K562 (cell line): ENCODE data around the gene NPEPL1. TPM values are rescaled to one million over a fixed set of nuclear protein-coding genes. Genes with fewer than 3 reads are reported as not detected.

Experiments used
- ATAC-seq: fragments of 200-7000 bp; cut with Tn5 transposase; 3 replicates; pipeline ENCODE4 v1.9.1; 2020; ENCODE audit warnings: moderate library complexity
- BruUV-seq: library from RNA; stranded (reverse); fragments of 400-500 nt; replicated peaks from 2 replicates; lab custom pipeline; 2021; lab: Mats Ljungman, UMichigan
- CTCF ChIA-PET: fragments of 300-600 bp; formaldehyde crosslinking; extraction: SDS; loops from one replicate; lab custom pipeline; 2021; ENCODE audit warnings: low intra/inter-chr PET ratio; lab: Yijun Ruan, JAX
- POLR2A ChIA-PET: fragments of 300-600, 350-650 bp; sonication (Branson Sonifier 250); formaldehyde crosslinking; extraction: SDS; loops from one replicate; lab custom pipeline; 2021; ENCODE audit warnings: antibody characterized with exemption, inconsistent platforms; lab: Yijun Ruan, JAX
- DNase-seq, 4 experiments: peaks; one replicate each; pipeline versions ENCODE4 v3.0.0 to v3.0.0-alpha.2; 2011 to 2018; ENCODE audit warnings: low spot score in 3 of 4, mixed read lengths in 3 of 4; ENCODE audit errors: extremely low read depth in 1 of 4
- FAIRE-seq: peaks from 2 replicates; lab custom pipeline; 2011; peaks lifted over from hg19 to GRCh38; lab: Jason Lieb, UNC
- H2AFZ ChIP-seq: 2 replicates; pipeline ENCODE4 v1.6.0; 2011; ENCODE audit warnings: low read depth, low read length, control low read depth, inconsistent platforms
- H3K27ac ChIP-seq: fragments of 200-600 bp; 3 replicates; pipeline ENCODE4 v1.8.0; 2011; ENCODE audit warnings: low read depth, mild to moderate bottlenecking, control low read depth, inconsistent platforms, low read length, moderate library complexity, mixed read lengths; ENCODE audit errors: extremely low read depth
- H3K27me3 ChIP-seq, 2 experiments: fragments of 300-600 bp in 1 of 2; 2 replicates in 1 of 2; 3 replicates in 1 of 2; pipeline versions ENCODE4 v1.6.0 to v1.8.0; 2011; ENCODE audit warnings: inconsistent platforms in 2 of 2, low read length in 2 of 2, mild to moderate bottlenecking in 1 of 2, mixed read lengths in 1 of 2, moderate library complexity in 1 of 2; ENCODE audit not compliant: control insufficient read depth in 2 of 2, insufficient read depth in 2 of 2
- H3K36me3 ChIP-seq: fragments of 300-600 bp; 3 replicates; pipeline ENCODE4 v1.8.0; 2011; ENCODE audit warnings: mild to moderate bottlenecking, low read length, inconsistent platforms; ENCODE audit not compliant: control insufficient read depth, insufficient read depth
- H3K4me1 ChIP-seq, 2 experiments: fragments of 200-600 bp in 1 of 2; replicated peaks in 1 of 2; 2 replicates in 1 of 2; 3 replicates in 1 of 2; pipeline versions ENCODE4 v1.5.1 to v1.8.0; 2011; ENCODE audit warnings: inconsistent platforms in 2 of 2, low read length in 2 of 2, mild to moderate bottlenecking in 1 of 2, mixed read lengths in 1 of 2, moderate library complexity in 1 of 2; ENCODE audit not compliant: control insufficient read depth in 2 of 2, insufficient read depth in 2 of 2
- H3K4me2 ChIP-seq: 2 replicates; pipeline ENCODE4 v1.6.1; 2011; ENCODE audit warnings: low read length, control low read depth, inconsistent platforms, mixed read lengths; ENCODE audit not compliant: insufficient read depth
- H3K4me3 ChIP-seq: fragments of 200-600 bp; sonication (generic), shearing (Covaris generic); 2 replicates; pipeline ENCODE4 v1.5.1; 2016; ENCODE audit warnings: control low read depth, inconsistent platforms
- H3K79me2 ChIP-seq: fragments of 200-600 bp; 3 replicates; pipeline ENCODE4 v1.8.0; 2011; ENCODE audit warnings: low read length, inconsistent platforms; ENCODE audit not compliant: control insufficient read depth, insufficient read depth
- H3K9ac ChIP-seq, 2 experiments: 2 replicates each; pipeline versions ENCODE4 v1.6.0 to v1.6.1; 2011; ENCODE audit warnings: low read depth in 2 of 2, low read length in 2 of 2, control low read depth in 1 of 2, inconsistent platforms in 1 of 2, mild to moderate bottlenecking in 1 of 2, mixed read lengths in 1 of 2; ENCODE audit not compliant: insufficient read depth in 1 of 2
- H3K9me1 ChIP-seq: one replicate; pipeline ENCODE4 v1.6.0; 2011; ENCODE audit warnings: inconsistent platforms, mild to moderate bottlenecking, low read length, moderate library complexity; ENCODE audit not compliant: control insufficient read depth, insufficient read depth
- H3K9me3 ChIP-seq: replicated peaks from 2 replicates; pipeline ENCODE4 v1.5.1; 2011; ENCODE audit warnings: low read depth, low read length, inconsistent platforms; ENCODE audit not compliant: control insufficient read depth, insufficient read depth
- H4K20me1 ChIP-seq: replicated peaks from 2 replicates; pipeline ENCODE4 v1.6.1; 2011; ENCODE audit warnings: low read length, inconsistent platforms, mixed read lengths; ENCODE audit not compliant: control insufficient read depth, insufficient read depth
- BCL6 ChIP-seq: fragments of 250-450 bp; sonication (Bioruptor Pico); IDR thresholded peaks from 2 replicates; pipeline ENCODE4 v1.4.0; 2020
- CREM ChIP-seq: IDR thresholded peaks from 2 replicates; pipeline ENCODE4 v1.6.1; 2014; ENCODE audit warnings: antibody characterized with exemption, low read depth
- NCOR1 ChIP-seq: fragments of 450-650 bp; IDR thresholded peaks from 2 replicates; pipeline ENCODE4 v1.6.1; 2016; ENCODE audit warnings: mild to moderate bottlenecking, moderate library complexity
- ZNF699 ChIP-seq: fragments of 250-450 bp; sonication (Bioruptor Pico); IDR thresholded peaks from 2 replicates; pipeline ENCODE4 v1.8.0; 2021; ENCODE audit warnings: mild to moderate bottlenecking, moderate library complexity; ENCODE audit not compliant: insufficient replicate concordance
- ZSCAN29 ChIP-seq: fragments of 450-650 bp; IDR thresholded peaks from 2 replicates; pipeline ENCODE4 v1.6.1; 2017
- WGBS: fragments of 100-300 bp; shearing (Covaris generic); methylation state at CpG from one replicate; pipeline ENCODE4 v1.1.6; 2016; ENCODE audit warnings: low coverage, mixed read lengths; ENCODE audit not compliant: insufficient coverage; ENCODE audit errors: missing lambda C conversion rate; 5-methylcytosine and 5-hydroxymethylcytosine counted together
- in situ Hi-C: fragments of 300-500 bp; cut with MboI; formaldehyde crosslinking; loops from 4 replicates; pipeline ENCODE4 v1.15.0; 2018; ENCODE audit warnings: inconsistent platforms, mixed read lengths
- intact Hi-C: fragments of 100-400 bp; cut with micrococcal nuclease; formaldehyde crosslinking; loops from 2 replicates; pipeline ENCODE4 v1.14.2; 2022
- polyA plus RNA-seq, 8 experiments: library from polyadenylated mRNA; depleted of rRNA in 4 of 8; stranded (reverse) in 5 of 8; unstranded in 3 of 8; fragments of >200 nt; fragmentation: Nextera tagmentation in 2 of 8; fragmentation: Illumina TruSeq in 1 of 8; extraction: Ambion mirVana in 2 of 8; extraction: Trizol in 1 of 8; gene quantifications; 2 replicates each; pipeline versions ENCODE4 v1.2.1 to v1.2.3, GENCODE V29; 2011 to 2014; ENCODE audit warnings: inconsistent platforms in 1 of 8, missing spikeins in 1 of 8
- total RNA-seq, 7 experiments: library from RNA; depleted of rRNA in 6 of 7; stranded (reverse); fragments of >200 nt in 6 of 7; fragmentation: Illumina TruSeq in 2 of 7; extraction: Trizol in 2 of 7; gene quantifications; 2 replicates each; pipeline versions ENCODE4 v1.2.1 to v1.2.3, GENCODE V29; 2011 to 2021; ENCODE audit warnings: low replicate concordance in 1 of 7
- TF ChIP-seq, protein P1 (sequence below), 3 experiments: fragments of 200-800 bp in 1 of 3; fragments of 250-450 bp in 1 of 3; fragments of 450-650 bp in 1 of 3; sonication (Bioruptor Pico) in 1 of 3; sonication (Bioruptor generic) in 1 of 3; formaldehyde crosslinking in 1 of 3; IDR thresholded peaks; 2 replicates each; pipeline versions ENCODE4 v1.6.1 to v1.8.0; 2016 to 2022; ENCODE audit warnings: mild to moderate bottlenecking in 2 of 3, missing genetic modification characterization in 2 of 3, missing compliant biosample characterization in 1 of 3, moderate library complexity in 1 of 3
- TF ChIP-seq, protein P2 (sequence below): fragments of 250-450 bp; sonication (Bioruptor Pico); IDR thresholded peaks from 2 replicates; pipeline ENCODE4 v1.5.0; 2022; ENCODE audit warnings: mild to moderate bottlenecking

Gene NPEPL1
- total and polyA plus RNA-seq, 9 of the 15 experiments (the other 6 are each of a cell fraction or from before 2014, with no cell fraction given) = 0.04 to 5.6 (median 0.94) TPM

DNA sequence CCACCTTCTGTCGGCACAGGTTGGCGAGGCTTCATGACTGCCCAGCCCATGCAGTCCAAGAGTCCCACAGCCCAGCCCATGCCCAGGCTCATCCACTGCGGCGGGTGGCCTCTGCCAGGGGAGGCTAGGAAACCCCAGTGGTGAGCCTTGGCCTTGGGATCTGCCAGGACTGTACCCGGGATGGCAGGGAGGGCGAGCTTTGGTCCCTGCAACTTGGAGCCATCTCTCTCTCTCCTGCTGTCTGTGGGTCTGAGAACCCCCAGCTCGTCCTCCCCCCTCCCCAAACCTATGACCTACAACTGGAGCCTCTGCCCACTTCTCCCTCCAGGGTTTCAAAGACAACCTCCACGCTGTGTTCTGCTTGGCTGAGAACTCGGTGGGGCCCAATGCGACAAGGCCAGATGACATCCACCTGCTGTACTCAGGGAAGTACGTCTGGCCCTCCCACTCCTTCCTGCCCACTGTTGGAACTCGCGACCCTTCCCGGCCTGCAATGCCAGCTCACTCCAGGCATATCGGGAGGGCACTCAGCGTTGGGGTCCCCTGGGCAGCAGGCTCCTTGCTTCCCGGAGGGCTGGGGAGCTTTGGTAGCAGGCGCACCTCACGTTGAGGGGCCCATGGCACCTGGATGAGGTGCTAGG, 19.7 kb downstream of the NPEPL1 start:
- ChIA-PET CTCF (no interaction called here), POLR2A (interaction anchor here (1.0 kb wide), 1 partner anchor 12 kb away, joined by 4 read pairs; no protein-coding TSS in a partner anchor)
- ATAC-seq = no peak
- Histone ChIP-seq H4K20me1 (no peaks in the 10 kb centered on the region), H3K9ac (no peak overlapping the region; a peak in 1 of 4 replicates), H3K4me2 (no peak overlapping the region), H3K27ac (no peak overlapping the region), H3K9me3 (no peaks in the 10 kb centered on the region), H3K36me3 (no peaks in the 10 kb centered on the region), H2AFZ (no peak overlapping the region), H3K4me1 (peaks cover 0 to 27% of the 10 kb centered on the region in 2 experiments; a peak in 1 of 5 replicates), H3K27me3 (peaks cover 0 to 47% of the 10 kb centered on the region in 2 experiments; a peak in 2 of 5 replicates), H3K9me1 (peaks cover 2% of the 10 kb centered on the region), H3K4me3 (no peak overlapping the region), H3K79me2 (no peaks in the 10 kb centered on the region)
- WGBS = 21% methylated on average over 11 of the region's 19 CpGs
- no peak for DNase-seq
- BruUV-seq = no TSS peak
- in situ Hi-C loops (no loop called here), intact Hi-C loops (no loop called here)
- no peak for FAIRE-seq
- TF ChIP-seq, protein P1, sequence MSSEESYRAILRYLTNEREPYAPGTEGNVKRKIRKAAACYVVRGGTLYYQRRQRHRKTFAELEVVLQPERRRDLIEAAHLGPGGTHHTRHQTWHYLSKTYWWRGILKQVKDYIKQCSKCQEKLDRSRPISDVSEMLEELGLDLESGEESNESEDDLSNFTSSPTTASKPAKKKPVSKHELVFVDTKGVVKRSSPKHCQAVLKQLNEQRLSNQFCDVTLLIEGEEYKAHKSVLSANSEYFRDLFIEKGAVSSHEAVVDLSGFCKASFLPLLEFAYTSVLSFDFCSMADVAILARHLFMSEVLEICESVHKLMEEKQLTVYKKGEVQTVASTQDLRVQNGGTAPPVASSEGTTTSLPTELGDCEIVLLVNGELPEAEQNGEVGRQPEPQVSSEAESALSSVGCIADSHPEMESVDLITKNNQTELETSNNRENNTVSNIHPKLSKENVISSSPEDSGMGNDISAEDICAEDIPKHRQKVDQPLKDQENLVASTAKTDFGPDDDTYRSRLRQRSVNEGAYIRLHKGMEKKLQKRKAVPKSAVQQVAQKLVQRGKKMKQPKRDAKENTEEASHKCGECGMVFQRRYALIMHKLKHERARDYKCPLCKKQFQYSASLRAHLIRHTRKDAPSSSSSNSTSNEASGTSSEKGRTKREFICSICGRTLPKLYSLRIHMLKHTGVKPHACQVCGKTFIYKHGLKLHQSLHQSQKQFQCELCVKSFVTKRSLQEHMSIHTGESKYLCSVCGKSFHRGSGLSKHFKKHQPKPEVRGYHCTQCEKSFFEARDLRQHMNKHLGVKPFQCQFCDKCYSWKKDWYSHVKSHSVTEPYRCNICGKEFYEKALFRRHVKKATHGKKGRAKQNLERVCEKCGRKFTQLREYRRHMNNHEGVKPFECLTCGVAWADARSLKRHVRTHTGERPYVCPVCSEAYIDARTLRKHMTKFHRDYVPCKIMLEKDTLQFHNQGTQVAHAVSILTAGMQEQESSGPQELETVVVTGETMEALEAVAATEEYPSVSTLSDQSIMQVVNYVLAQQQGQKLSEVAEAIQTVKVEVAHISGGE (CRISPR knock-in tag; IDR thresholded peaks at IDR 0.05) = peak in 1 of 3 experiments; percentile 37; a peak in 1 of 6 replicates
- no peak for TF ChIP-seq ZNF699
- TF ChIP-seq NCOR1 = no peak
- TF ChIP-seq ZSCAN29 = no peak
- TF ChIP-seq CREM = no peak
- TF ChIP-seq, protein P2, sequence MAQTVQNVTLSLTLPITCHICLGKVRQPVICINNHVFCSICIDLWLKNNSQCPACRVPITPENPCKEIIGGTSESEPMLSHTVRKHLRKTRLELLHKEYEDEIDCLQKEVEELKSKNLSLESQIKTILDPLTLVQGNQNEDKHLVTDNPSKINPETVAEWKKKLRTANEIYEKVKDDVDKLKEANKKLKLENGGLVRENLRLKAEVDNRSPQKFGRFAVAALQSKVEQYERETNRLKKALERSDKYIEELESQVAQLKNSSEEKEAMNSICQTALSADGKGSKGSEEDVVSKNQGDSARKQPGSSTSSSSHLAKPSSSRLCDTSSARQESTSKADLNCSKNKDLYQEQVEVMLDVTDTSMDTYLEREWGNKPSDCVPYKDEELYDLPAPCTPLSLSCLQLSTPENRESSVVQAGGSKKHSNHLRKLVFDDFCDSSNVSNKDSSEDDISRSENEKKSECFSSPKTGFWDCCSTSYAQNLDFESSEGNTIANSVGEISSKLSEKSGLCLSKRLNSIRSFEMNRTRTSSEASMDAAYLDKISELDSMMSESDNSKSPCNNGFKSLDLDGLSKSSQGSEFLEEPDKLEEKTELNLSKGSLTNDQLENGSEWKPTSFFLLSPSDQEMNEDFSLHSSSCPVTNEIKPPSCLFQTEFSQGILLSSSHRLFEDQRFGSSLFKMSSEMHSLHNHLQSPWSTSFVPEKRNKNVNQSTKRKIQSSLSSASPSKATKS (CRISPR knock-in tag) = no peak
- no peak for TF ChIP-seq BCL6
